Panc1 (cell line): ENCODE measurements around the gene RPL12. TPM values are rescaled to one million over a fixed set of nuclear protein-coding genes. Genes with fewer than 3 reads are reported as not detected.

ENCODE experiments used
- ATAC-seq: fragments of 200-7000 bp; cut with Tn5 transposase; 2 replicates; pipeline ENCODE4 v1.9.1; 2020; ENCODE audit warnings: mild to moderate bottlenecking, moderate library complexity
- BruUV-seq: library from RNA; stranded (reverse); fragments of 400-500 nt; replicated peaks from 2 replicates; lab custom pipeline; 2021; lab: Mats Ljungman, UMichigan
- CTCF ChIA-PET: fragments of 300-600 bp; sonication (Branson Sonifier 250); formaldehyde crosslinking; loops from one replicate; lab custom pipeline; 2022; ENCODE audit warnings: antibody characterized with exemption; lab: Charles Lee
- POLR2A ChIA-PET: fragments of 300-600 bp; sonication (Branson Sonifier 250); formaldehyde crosslinking; loops from one replicate; lab custom pipeline; 2022; ENCODE audit warnings: antibody characterized with exemption; lab: Charles Lee
- DNase-seq: peaks from one replicate; pipeline ENCODE4 v3.0.0-alpha.2; 2010; ENCODE audit warnings: low read depth, low spot score
- H3K27ac ChIP-seq: 2 replicates; pipeline ENCODE4 v1.5.1; 2011; ENCODE audit warnings: mild to moderate bottlenecking, low read length, inconsistent platforms
- H3K27me3 ChIP-seq: fragments of 200-500 bp; sonication (Bioruptor generic); 2 replicates; pipeline ENCODE4 v1.6.0; 2014; ENCODE audit warnings: low read length, inconsistent platforms; ENCODE audit not compliant: control insufficient read depth, insufficient read depth
- H3K36me3 ChIP-seq: fragments of 200-500 bp; sonication (Bioruptor generic); 2 replicates; pipeline ENCODE4 v1.5.1; 2014; ENCODE audit warnings: inconsistent platforms, mild to moderate bottlenecking, low read length, moderate library complexity; ENCODE audit not compliant: control insufficient read depth, insufficient read depth
- H3K4me1 ChIP-seq: 2 replicates; pipeline ENCODE4 v1.5.1; 2011; ENCODE audit warnings: inconsistent platforms, mild to moderate bottlenecking, low read length, moderate library complexity; ENCODE audit not compliant: control insufficient read depth, insufficient read depth
- H3K4me3 ChIP-seq, 2 experiments: 2 replicates each; pipeline ENCODE4 v1.5.1; 2011 to 2012; ENCODE audit warnings: low read depth in 2 of 2, low read length in 2 of 2, mild to moderate bottlenecking in 2 of 2, inconsistent platforms in 1 of 2, moderate library complexity in 1 of 2
- H3K9me3 ChIP-seq: fragments of 200-500 bp; sonication (Bioruptor generic); 2 replicates; pipeline ENCODE4 v1.5.1; 2014; ENCODE audit warnings: low read depth, mild to moderate bottlenecking, inconsistent platforms, low read length, moderate library complexity; ENCODE audit not compliant: control insufficient read depth, insufficient read depth
- POLR2AphosphoS5 ChIP-seq: IDR thresholded peaks from 2 replicates; pipeline ENCODE4 v1.6.1; 2012; ENCODE audit warnings: mild to moderate bottlenecking, low read depth, low read length, moderate library complexity
- SIN3A ChIP-seq: IDR thresholded peaks from 2 replicates; pipeline ENCODE4 v1.6.1; 2012; ENCODE audit warnings: low read depth, mild to moderate bottlenecking, low read length, moderate library complexity, borderline replicate concordance; ENCODE audit not compliant: insufficient read depth
- TCF7L2 ChIP-seq: IDR thresholded peaks from 2 replicates; pipeline ENCODE4 v1.6.1; 2011; ENCODE audit warnings: mild to moderate bottlenecking, low read depth, low read length, inconsistent platforms
- in situ Hi-C: cut with HindIII; loops from 2 replicates; pipeline ENCODE4 v1.10.0; 2016; ENCODE audit warnings: low sequenced_read_pairs, low pct_unique_long_range_greater_than_20kb
- intact Hi-C: fragments of 100-400 bp; cut with micrococcal nuclease; formaldehyde crosslinking; loops from one replicate; pipeline ENCODE4 v1.10.0; 2022; ENCODE audit not compliant: unreplicated experiment
- total RNA-seq: library from RNA; stranded (reverse); gene quantifications from one replicate; pipeline ENCODE4 v1.2.1, GENCODE V29; 2021; ENCODE audit not compliant: unreplicated experiment
- TF ChIP-seq, protein P1 (sequence below): fragments of 450-650 bp; IDR thresholded peaks from 2 replicates; pipeline ENCODE4 v1.5.1; 2017; ENCODE audit warnings: mild to moderate bottlenecking
- TF ChIP-seq, protein P2 (sequence below), 2 experiments: IDR thresholded peaks; 2 replicates each; pipeline ENCODE4 v1.6.1; 2011 to 2012; ENCODE audit warnings: low read depth in 2 of 2, control low read depth in 1 of 2, low read length in 1 of 2, mild to moderate bottlenecking in 1 of 2, moderate library complexity in 1 of 2; ENCODE audit not compliant: insufficient read depth in 1 of 2

Gene RPL12
- total RNA-seq, 1 experiment from 2014 or later, result 951 TPM

DNA sequence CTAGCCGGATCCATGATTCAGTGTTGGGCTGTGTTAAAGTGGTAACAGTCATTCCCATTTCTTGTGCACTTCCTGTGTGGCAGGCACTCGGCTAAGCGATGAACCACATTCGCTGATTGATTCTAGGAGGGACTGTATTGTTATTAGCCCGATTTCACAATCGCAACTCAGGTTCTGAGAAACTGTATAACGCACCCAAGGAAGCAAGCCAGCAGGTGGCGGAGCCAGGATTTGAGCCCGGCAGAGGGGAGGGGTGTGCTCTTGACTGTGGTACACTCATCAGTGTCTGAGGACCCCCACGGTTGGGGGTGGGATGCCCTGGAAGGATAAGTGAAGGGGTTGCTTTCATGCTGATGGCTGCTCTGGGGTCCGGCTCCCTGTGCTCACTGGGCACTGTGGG, 34.8 kb upstream of the RPL12 start:
- no peaks in the 10 kb centered on the region for H3K27me3 ChIP-seq
- H3K4me1 ChIP-seq, result no peaks in the 10 kb centered on the region
- H3K27ac ChIP-seq, result no peak overlapping the region
- TF ChIP-seq, protein P1, sequence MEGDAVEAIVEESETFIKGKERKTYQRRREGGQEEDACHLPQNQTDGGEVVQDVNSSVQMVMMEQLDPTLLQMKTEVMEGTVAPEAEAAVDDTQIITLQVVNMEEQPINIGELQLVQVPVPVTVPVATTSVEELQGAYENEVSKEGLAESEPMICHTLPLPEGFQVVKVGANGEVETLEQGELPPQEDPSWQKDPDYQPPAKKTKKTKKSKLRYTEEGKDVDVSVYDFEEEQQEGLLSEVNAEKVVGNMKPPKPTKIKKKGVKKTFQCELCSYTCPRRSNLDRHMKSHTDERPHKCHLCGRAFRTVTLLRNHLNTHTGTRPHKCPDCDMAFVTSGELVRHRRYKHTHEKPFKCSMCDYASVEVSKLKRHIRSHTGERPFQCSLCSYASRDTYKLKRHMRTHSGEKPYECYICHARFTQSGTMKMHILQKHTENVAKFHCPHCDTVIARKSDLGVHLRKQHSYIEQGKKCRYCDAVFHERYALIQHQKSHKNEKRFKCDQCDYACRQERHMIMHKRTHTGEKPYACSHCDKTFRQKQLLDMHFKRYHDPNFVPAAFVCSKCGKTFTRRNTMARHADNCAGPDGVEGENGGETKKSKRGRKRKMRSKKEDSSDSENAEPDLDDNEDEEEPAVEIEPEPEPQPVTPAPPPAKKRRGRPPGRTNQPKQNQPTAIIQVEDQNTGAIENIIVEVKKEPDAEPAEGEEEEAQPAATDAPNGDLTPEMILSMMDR, result no peak
- TF ChIP-seq, protein P2, sequence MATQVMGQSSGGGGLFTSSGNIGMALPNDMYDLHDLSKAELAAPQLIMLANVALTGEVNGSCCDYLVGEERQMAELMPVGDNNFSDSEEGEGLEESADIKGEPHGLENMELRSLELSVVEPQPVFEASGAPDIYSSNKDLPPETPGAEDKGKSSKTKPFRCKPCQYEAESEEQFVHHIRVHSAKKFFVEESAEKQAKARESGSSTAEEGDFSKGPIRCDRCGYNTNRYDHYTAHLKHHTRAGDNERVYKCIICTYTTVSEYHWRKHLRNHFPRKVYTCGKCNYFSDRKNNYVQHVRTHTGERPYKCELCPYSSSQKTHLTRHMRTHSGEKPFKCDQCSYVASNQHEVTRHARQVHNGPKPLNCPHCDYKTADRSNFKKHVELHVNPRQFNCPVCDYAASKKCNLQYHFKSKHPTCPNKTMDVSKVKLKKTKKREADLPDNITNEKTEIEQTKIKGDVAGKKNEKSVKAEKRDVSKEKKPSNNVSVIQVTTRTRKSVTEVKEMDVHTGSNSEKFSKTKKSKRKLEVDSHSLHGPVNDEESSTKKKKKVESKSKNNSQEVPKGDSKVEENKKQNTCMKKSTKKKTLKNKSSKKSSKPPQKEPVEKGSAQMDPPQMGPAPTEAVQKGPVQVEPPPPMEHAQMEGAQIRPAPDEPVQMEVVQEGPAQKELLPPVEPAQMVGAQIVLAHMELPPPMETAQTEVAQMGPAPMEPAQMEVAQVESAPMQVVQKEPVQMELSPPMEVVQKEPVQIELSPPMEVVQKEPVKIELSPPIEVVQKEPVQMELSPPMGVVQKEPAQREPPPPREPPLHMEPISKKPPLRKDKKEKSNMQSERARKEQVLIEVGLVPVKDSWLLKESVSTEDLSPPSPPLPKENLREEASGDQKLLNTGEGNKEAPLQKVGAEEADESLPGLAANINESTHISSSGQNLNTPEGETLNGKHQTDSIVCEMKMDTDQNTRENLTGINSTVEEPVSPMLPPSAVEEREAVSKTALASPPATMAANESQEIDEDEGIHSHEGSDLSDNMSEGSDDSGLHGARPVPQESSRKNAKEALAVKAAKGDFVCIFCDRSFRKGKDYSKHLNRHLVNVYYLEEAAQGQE (IDR thresholded peaks at IDR 0.05; ENCODE audit: insufficient read depth in 1 of 2, low read depth in 2 of 2, low read length in 1 of 2), result no peak
- TF ChIP-seq POLR2AphosphoS5 (no peak), TCF7L2 (no peak), SIN3A (no peak)
- intact Hi-C loops, result no loop called here
- H3K4me3 ChIP-seq, result no peak overlapping the region
- ATAC-seq, result no peak
- POLR2A ChIA-PET, result no interaction called here
- BruUV-seq, result no TSS peak
- DNase-seq, result no peak
- no peaks in the 10 kb centered on the region for H3K36me3 ChIP-seq
- in situ Hi-C loops, result no loop called here
- CTCF ChIA-PET, result no interaction called here
- H3K9me3 ChIP-seq, result no peaks in the 10 kb centered on the region

DNA sequence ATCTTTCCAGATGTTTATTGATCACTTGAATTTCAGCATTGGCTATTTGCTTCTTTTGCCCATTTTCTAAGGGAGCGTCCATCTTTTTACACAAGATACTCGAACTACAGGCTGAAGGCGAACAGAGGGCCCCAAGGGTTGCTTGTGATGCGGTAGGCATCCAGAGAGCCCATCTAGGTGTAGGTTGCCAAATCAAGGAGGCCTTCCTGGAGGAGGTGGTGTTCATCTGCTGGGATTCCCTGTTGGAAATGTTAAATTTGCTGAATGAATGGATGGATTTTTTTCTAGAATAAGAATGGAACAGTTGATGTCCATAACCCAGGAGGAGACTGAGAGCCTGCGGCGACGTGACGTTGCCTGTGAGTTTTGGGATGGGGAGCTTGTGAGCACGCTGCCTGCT, 31.5 kb upstream of the RPL12 start:
- H3K9me3 ChIP-seq, result no peaks in the 10 kb centered on the region
- TF ChIP-seq, protein P2 (IDR thresholded peaks at IDR 0.05; ENCODE audit: insufficient read depth in 1 of 2, low read depth in 2 of 2, low read length in 1 of 2), result no peak
- TF ChIP-seq POLR2AphosphoS5, result no peak
- no peak for TF ChIP-seq SIN3A
- TF ChIP-seq, protein P1, result no peak
- no peak for TF ChIP-seq TCF7L2
- intact Hi-C loops (no loop called here), in situ Hi-C loops (no loop called here)
- no peaks in the 10 kb centered on the region for H3K36me3 ChIP-seq
- ATAC-seq (no peak), DNase-seq (no peak)
- H3K4me3 ChIP-seq, result no peak overlapping the region
- no peaks in the 10 kb centered on the region for H3K27me3 ChIP-seq
- no peak overlapping the region for H3K27ac ChIP-seq
- ChIA-PET CTCF (no interaction called here), POLR2A (no interaction called here)
- BruUV-seq, result no TSS peak
- H3K4me1 ChIP-seq, result no peaks in the 10 kb centered on the region
